ENCODE results near the gene RNASE7.
"Not testable (repeated sequence)": the region's sequence is repeated elsewhere in the genome, so short reads cannot be mapped to it uniquely, and the experiment has no call there.

The RNASE7 gene

GRCh38 chr14:21023817-21024584, 18.2 kb upstream of the RNASE7 start:
- no peak for DNase-seq

- peak; percentile 34 for DNase-seq
Observed at GRCh38 chr14:21024585-21025370, 17.4 kb upstream of the RNASE7 start, which contains the start of gene NDRG2. TSS of gene NDRG2 (minus strand) at chr14:21025061. CDS start at chr14:21023315, 1,746 bp downstream.

- no peak for DNase-seq
Observed at GRCh38 chr14:21025371-21026273, 16.5 kb upstream of the RNASE7 start.

GRCh38 chr14:21026274-21026987, 15.7 kb upstream of the RNASE7 start:
- DNase-seq, result no peak

GRCh38 chr14:21026988-21027315, 15.2 kb upstream of the RNASE7 start:
- no peak for DNase-seq

GRCh38 chr14:21029917-21030316, 12.2 kb upstream of the RNASE7 start, which contains the start of gene TPPP2:
TSS of gene TPPP2 (plus strand) at chr14:21030217. CDS start at chr14:21030582, 365 bp downstream.
- DNase-seq, result no peak

- DNase-seq, result no peak
Observed at GRCh38 chr14:21030531-21030930, 11.6 kb upstream of the RNASE7 start.

GRCh38 chr14:21032326-21033132, 9.6 kb upstream of the RNASE7 start:
- no peak for DNase-seq

- DNase-seq, result no peak
Observed at GRCh38 chr14:21033133-21033698, 8.9 kb upstream of the RNASE7 start.

GRCh38 chr14:21034707-21035106, 7.5 kb upstream of the RNASE7 start, which contains the start of gene RNASE13:
TSS of gene RNASE13 (minus strand) at chr14:21034807. CDS start at chr14:21034288, 519 bp downstream.
- no peak for DNase-seq

GRCh38 chr14:21036751-21037150, 5.4 kb upstream of the RNASE7 start:
- no peak for DNase-seq

- no peak for DNase-seq
Observed at GRCh38 chr14:21037156-21037555, 5.0 kb upstream of the RNASE7 start.

GRCh38 chr14:21038441-21039422, 3.4 kb upstream of the RNASE7 start:
- no peak for DNase-seq

- peak; percentile 61 for DNase-seq
Observed at GRCh38 chr14:21039585-21040369, 2.4 kb upstream of the RNASE7 start.

- no peak for DNase-seq
Observed at GRCh38 chr14:21040370-21040925, 1.7 kb upstream of the RNASE7 start.

GRCh38 chr14:21040941-21041340, 1.2 kb upstream of the RNASE7 start:
- not testable (repeated sequence) for DNase-seq

GRCh38 chr14:21042918-21043317, 756 bp downstream of the RNASE7 start:
- no peak for DNase-seq

GRCh38 chr14:21043387-21043973, 1.3 kb downstream of the RNASE7 start:
- DNase-seq, result no peak

All from fibroblast of skin of right quadriceps (primary cell).